A673 (cell line): ENCODE data around the gene HRH1.

ENCODE experiments used
- CTCF ChIP-seq: fragments of 300-800, 200-600 bp; sonication (generic); conservative IDR thresholded peaks from 2 replicates; pipeline ENCODE4 v1.5.1; 2017; ENCODE audit warnings: low read depth, mild to moderate bottlenecking, antibody characterized with exemption, low read length, moderate library complexity, mixed read lengths
- EZH2 ChIP-seq: fragments of 200-600 bp; sonication (generic); IDR thresholded peaks from 2 replicates; pipeline ENCODE4 v1.6.1; 2017; ENCODE audit warnings: borderline replicate concordance, low read depth, mild to moderate bottlenecking, mixed read lengths, antibody characterized with exemption, low read length; ENCODE audit not compliant: poor library complexity, severe bottlenecking

GRCh38 chr3:11307830-11308432, 153.6 kb downstream of the HRH1 start:
- TF ChIP-seq CTCF (no peak), EZH2 (no peak)
